IMR-90 (cell line): Measurements from ENCODE around the gene CORO1C. TPM values are rescaled to one million over a fixed set of nuclear protein-coding genes. Genes with fewer than 3 reads are reported as not detected.
A peak's percentile ranks its signal among the peaks of the same experiment; 100 is the strongest.

ENCODE experiments used
- ATAC-seq: fragments of 200-7000 bp; cut with Tn5 transposase; 2 replicates; pipeline ENCODE4 v1.9.1; 2020; ENCODE audit warnings: low read depth, mild to moderate bottlenecking, moderate library complexity
- BruUV-seq: library from RNA; stranded (reverse); fragments of 400-500 nt; replicated peaks from 2 replicates; lab custom pipeline; 2021; lab: Mats Ljungman, UMichigan
- CTCF ChIA-PET: fragments of 300-600 bp; formaldehyde crosslinking; extraction: SDS; loops from one replicate; lab custom pipeline; 2021; ENCODE audit warnings: antibody characterized with exemption; lab: Yijun Ruan, JAX
- POLR2A ChIA-PET: fragments of 300-600 bp; sonication (Branson Sonifier 250); formaldehyde crosslinking; loops from one replicate; lab custom pipeline; 2022; ENCODE audit warnings: antibody characterized with exemption; ENCODE audit not compliant: unreplicated experiment; lab: Charles Lee
- DNase-seq: peaks from one replicate; pipeline ENCODE4 v3.0.0; 2013
- H2AFZ ChIP-seq: replicated peaks from 2 replicates; pipeline ENCODE3; 2013; ENCODE audit warnings: low read length, mild to moderate bottlenecking; ENCODE audit not compliant: poor library complexity
- H2AK5ac ChIP-seq: 2 replicates; pipeline ENCODE4 v1.6.1; 2013; ENCODE audit warnings: low read depth, low read length, inconsistent platforms
- H2AK9ac ChIP-seq: replicated peaks from 2 replicates; pipeline ENCODE3; 2013; ENCODE audit warnings: mild to moderate bottlenecking, low read depth, low read length, moderate library complexity; ENCODE audit not compliant: poor library complexity
- H2BK120ac ChIP-seq: 2 replicates; pipeline ENCODE4 v1.6.1; 2013; ENCODE audit warnings: low read depth, low read length, inconsistent platforms
- H2BK15ac ChIP-seq: 3 replicates; pipeline ENCODE4 v1.6.1; 2013; ENCODE audit warnings: low read depth, low read length, inconsistent platforms
- H2BK20ac ChIP-seq: 2 replicates; pipeline ENCODE4 v1.6.1; 2013; ENCODE audit warnings: low read depth, mild to moderate bottlenecking, inconsistent platforms, low read length, moderate library complexity
- H2BK5ac ChIP-seq: 2 replicates; pipeline ENCODE4 v1.6.1; 2013; ENCODE audit warnings: mild to moderate bottlenecking, low read depth, low read length, inconsistent platforms; ENCODE audit not compliant: poor library complexity, severe bottlenecking
- H3K14ac ChIP-seq: replicated peaks from 2 replicates; pipeline ENCODE4 v1.6.1; 2013; ENCODE audit warnings: low read depth, low read length, inconsistent platforms
- H3K18ac ChIP-seq: 2 replicates; pipeline ENCODE4 v1.6.1; 2013; ENCODE audit warnings: low read depth, low read length, control low read depth
- H3K23ac ChIP-seq: 2 replicates; pipeline ENCODE4 v1.6.1; 2013; ENCODE audit warnings: low read depth, low read length, inconsistent platforms
- H3K27ac ChIP-seq: 2 replicates; pipeline ENCODE4 v1.5.1; 2013; ENCODE audit warnings: mild to moderate bottlenecking, control low read depth, low read length; ENCODE audit not compliant: insufficient read depth
- H3K27me3 ChIP-seq: 2 replicates; pipeline ENCODE4 v1.6.1; 2013; ENCODE audit warnings: low read length; ENCODE audit not compliant: control insufficient read depth, insufficient read depth
- H3K36me3 ChIP-seq: 2 replicates; pipeline ENCODE4 v1.6.1; 2013; ENCODE audit warnings: low read length, mixed read lengths; ENCODE audit not compliant: control insufficient read depth, insufficient read depth
- H3K4ac ChIP-seq: 2 replicates; pipeline ENCODE4 v1.6.1; 2013; ENCODE audit warnings: low read depth, low read length, inconsistent platforms
- H3K4me1 ChIP-seq: 2 replicates; pipeline ENCODE4 v1.6.1; 2013; ENCODE audit warnings: low read length, mixed read lengths; ENCODE audit not compliant: control insufficient read depth, insufficient read depth
- H3K4me2 ChIP-seq: 2 replicates; pipeline ENCODE4 v1.6.1; 2013; ENCODE audit warnings: low read depth, mild to moderate bottlenecking, control low read depth, low read length, moderate library complexity
- H3K4me3 ChIP-seq: 2 replicates; pipeline ENCODE4 v1.5.1; 2013; ENCODE audit warnings: low read depth, mild to moderate bottlenecking, control low read depth, low read length, moderate library complexity; ENCODE audit not compliant: insufficient read depth
- H3K56ac ChIP-seq: 2 replicates; pipeline ENCODE4 v1.6.1; 2013; ENCODE audit warnings: low read length, inconsistent platforms; ENCODE audit not compliant: insufficient read depth; ENCODE audit errors: extremely low read depth
- H3K79me1 ChIP-seq, 2 experiments: 2 replicates each; pipeline ENCODE4 v1.6.1; 2013; ENCODE audit warnings: low read length in 2 of 2, inconsistent platforms in 1 of 2, low read depth in 1 of 2
- H3K9ac ChIP-seq: 2 replicates; pipeline ENCODE4 v1.6.1; 2013; ENCODE audit warnings: low read depth, low read length, control low read depth
- H3K9me1 ChIP-seq: 2 replicates; pipeline ENCODE4 v1.6.1; 2013; ENCODE audit warnings: low read length, inconsistent platforms; ENCODE audit not compliant: insufficient read depth
- H3K9me3 ChIP-seq: 2 replicates; pipeline ENCODE4 v1.6.1; 2013; ENCODE audit warnings: low read length; ENCODE audit not compliant: control insufficient read depth, insufficient read depth
- H4K20me1 ChIP-seq: 2 replicates; pipeline ENCODE4 v1.6.1; 2013; ENCODE audit warnings: low read length, inconsistent platforms; ENCODE audit not compliant: insufficient read depth
- H4K5ac ChIP-seq: 2 replicates; pipeline ENCODE4 v1.6.1; 2013; ENCODE audit warnings: mild to moderate bottlenecking, low read depth, low read length, control low read depth
- H4K8ac ChIP-seq, 2 experiments: 2 replicates each; pipeline ENCODE4 v1.6.1; 2013; ENCODE audit warnings: low read depth in 2 of 2, low read length in 2 of 2, control low read depth in 1 of 2, inconsistent platforms in 1 of 2
- H4K91ac ChIP-seq: 2 replicates; pipeline ENCODE4 v1.6.1; 2013; ENCODE audit warnings: low read depth, low read length, inconsistent platforms; ENCODE audit not compliant: insufficient read depth
- BHLHE40 ChIP-seq: fragments of 150-350 bp; IDR thresholded peaks from 2 replicates; pipeline ENCODE4 v1.6.1; 2016; ENCODE audit warnings: mild to moderate bottlenecking, low read depth, low read length
- CEBPB ChIP-seq: IDR thresholded peaks from 2 replicates; pipeline ENCODE4 v1.6.1; 2012; ENCODE audit warnings: low read depth, low read length, improper control_type of control experiment
- CHD1 ChIP-seq: IDR thresholded peaks from 2 replicates; pipeline ENCODE4 v1.6.1; 2012; ENCODE audit warnings: low read depth, low read length, improper control_type of control experiment
- ELK1 ChIP-seq: fragments of 150-350 bp; IDR thresholded peaks from 2 replicates; pipeline ENCODE4 v1.6.1; 2016; ENCODE audit warnings: low read depth, mild to moderate bottlenecking, low read length, moderate library complexity, borderline replicate concordance
- FOS ChIP-seq: fragments of 150-350 bp; IDR thresholded peaks from 2 replicates; pipeline ENCODE4 v1.6.1; 2016; ENCODE audit warnings: low read depth, low read length
- MAFK ChIP-seq: IDR thresholded peaks from 2 replicates; pipeline ENCODE4 v1.6.1; 2012; ENCODE audit warnings: low read depth, low read length, improper control_type of control experiment
- MAZ ChIP-seq: IDR thresholded peaks from 2 replicates; pipeline ENCODE4 v1.6.1; 2012; ENCODE audit warnings: low read depth, mild to moderate bottlenecking, low read length, improper control_type of control experiment, moderate library complexity, borderline replicate concordance
- MXI1 ChIP-seq: IDR thresholded peaks from 2 replicates; pipeline ENCODE4 v1.6.1; 2012; ENCODE audit warnings: low read depth, mild to moderate bottlenecking, low read length, moderate library complexity, borderline replicate concordance
- NFE2L2 ChIP-seq: fragments of 150-350 bp; IDR thresholded peaks from 2 replicates; pipeline ENCODE4 v1.6.1; 2016; ENCODE audit warnings: low read depth, mild to moderate bottlenecking, low read length
- RAD21 ChIP-seq: IDR thresholded peaks from 2 replicates; pipeline ENCODE4 v1.6.1; 2012; ENCODE audit warnings: low read length, improper control_type of control experiment
- RFX5 ChIP-seq: IDR thresholded peaks from 2 replicates; pipeline ENCODE4 v1.8.0; 2012; ENCODE audit warnings: low read depth, mild to moderate bottlenecking, low read length, moderate library complexity
- SMC3 ChIP-seq: fragments of 150-350 bp; IDR thresholded peaks from 2 replicates; pipeline ENCODE4 v1.6.1; 2016; ENCODE audit warnings: low read depth, mild to moderate bottlenecking, antibody characterized with exemption, low read length, moderate library complexity
- WGBS, 2 experiments: methylation state at CpG; one replicate each; pipeline versions ENCODE4 v1.1.5 to v1.1.7; 2013; ENCODE audit warnings: missing lambda C conversion rate in 2 of 2; ENCODE audit not compliant: insufficient read length in 1 of 2; ENCODE audit errors: extremely low coverage in 2 of 2; 5-methylcytosine and 5-hydroxymethylcytosine counted together
- dilution Hi-C: fragments of 300-500 bp; cut with HindIII; formaldehyde crosslinking; loops from one replicate; pipeline ENCODE4 v1.14.3; 2018; ENCODE audit warnings: low sequenced_read_pairs; ENCODE audit not compliant: unreplicated experiment
- in situ Hi-C: fragments of 300-500 bp; cut with MboI; formaldehyde crosslinking; loops from 3 replicates; pipeline ENCODE4 v1.14.3; 2019; ENCODE audit warnings: low sequenced_read_pairs, inconsistent platforms, mixed read lengths
- intact Hi-C: fragments of 100-400 bp; cut with micrococcal nuclease; formaldehyde crosslinking; loops from 2 replicates; pipeline ENCODE4 v1.10.0; 2022
- polyA plus RNA-seq, 3 experiments: library from polyadenylated mRNA; depleted of rRNA; stranded (reverse); fragments of >200 nt; gene quantifications; 2 replicates each; pipeline ENCODE4 v1.2.3, GENCODE V29; 2012; ENCODE audit warnings: low replicate concordance in 1 of 3
- total RNA-seq: library from RNA; depleted of rRNA; stranded (reverse); fragments of >200 nt; gene quantifications from 2 replicates; pipeline ENCODE4 v1.2.3, GENCODE V29; 2012
- TF ChIP-seq, protein P1 (sequence below): fragments of 150-350 bp; IDR thresholded peaks from 2 replicates; pipeline ENCODE4 v1.6.1; 2017; ENCODE audit warnings: mild to moderate bottlenecking, antibody characterized with exemption, low read length, low read depth

CORO1C gene
- total and polyA plus RNA-seq, 2 of the 4 experiments (the other 2 are of a cell fraction) = 675 to 1,100 TPM

- no peak overlapping the region for H3K14ac ChIP-seq
- H3K4me3 ChIP-seq = no peak overlapping the region
- H4K5ac ChIP-seq = no peak overlapping the region; the same call in 1 of the 2 replicates
- CTCF ChIA-PET = interaction anchor here (1.2 kb wide), 1 partner anchor 19 kb away, joined by 6 read pairs; no protein-coding TSS in a partner anchor
- peaks cover 7% of the 10 kb centered on the region; the same call in 1 of the 2 replicates for H3K9me1 ChIP-seq
- ATAC-seq (no peak), DNase-seq (no peak)
- no peak overlapping the region for H2BK15ac ChIP-seq
- H3K4me2 ChIP-seq = no peak overlapping the region; the same call in 1 of the 2 replicates
- peaks cover 3% of the 10 kb centered on the region; the same call in 1 of the 2 replicates for H3K4me1 ChIP-seq
- no peak overlapping the region for H3K56ac ChIP-seq
- H3K27ac ChIP-seq = peak overlapping the region; percentile 19; the same call in 1 of the 2 replicates
- H3K9ac ChIP-seq = no peak overlapping the region
- H3K36me3 ChIP-seq = peaks cover 2% of the 10 kb centered on the region; the same call in 1 of the 2 replicates
- H2AK5ac ChIP-seq = peak overlapping the region; percentile 17; the same call in 1 of the 2 replicates
- peak overlapping the region; percentile 87 for H2AFZ ChIP-seq
- in situ Hi-C loops = no loop called here
- H3K4ac ChIP-seq = peak overlapping the region; percentile 30
- no TSS peak for BruUV-seq
- no peak overlapping the region for H4K91ac ChIP-seq
- H3K9me3 ChIP-seq = no peaks in the 10 kb centered on the region
- WGBS, 2 experiments = 96% methylated on average over 7 of the region's 11 CpGs; no CpG with 5 or more reads in 1 of the 2 experiments
- intact Hi-C loops = no loop called here
- POLR2A ChIA-PET = interaction anchor here (0.5 kb wide), 1 partner anchor 234 kb away, joined by 3 read pairs; no protein-coding TSS in a partner anchor
- H2AK9ac ChIP-seq = no peak overlapping the region
- peak overlapping the region; percentile 77; the same call in 1 of the 2 replicates for H2BK120ac ChIP-seq
- dilution Hi-C loops = no loop called here
- no peaks in the 10 kb centered on the region for H4K20me1 ChIP-seq
- peak overlapping the region in 1 of 2 experiments; percentile 31; a peak in 1 of 4 replicates for H4K8ac ChIP-seq
- 0 out of 2 replicates have a peak overlapping the region, but pooled peaks have one; percentile 60 for H3K23ac ChIP-seq
- H2BK5ac ChIP-seq = no peak overlapping the region
- peaks cover 0 to 7% of the 10 kb centered on the region in 2 experiments; a peak in 2 of 4 replicates for H3K79me1 ChIP-seq
- H3K18ac ChIP-seq = peak overlapping the region; percentile 4; the same call in 1 of the 2 replicates
- peak overlapping the region; percentile 72; the same call in 1 of the 2 replicates for H2BK20ac ChIP-seq
- no peaks in the 10 kb centered on the region for H3K27me3 ChIP-seq
- TF ChIP-seq BHLHE40 (no peak), NFE2L2 (no peak), RFX5 (no peak), MAFK (no peak), MAZ (no peak), MXI1 (no peak), CHD1 (no peak), CEBPB (no peak), FOS (no peak), ELK1 (no peak), SMC3 (no peak), RAD21 (no peak)
- TF ChIP-seq, protein P1, sequence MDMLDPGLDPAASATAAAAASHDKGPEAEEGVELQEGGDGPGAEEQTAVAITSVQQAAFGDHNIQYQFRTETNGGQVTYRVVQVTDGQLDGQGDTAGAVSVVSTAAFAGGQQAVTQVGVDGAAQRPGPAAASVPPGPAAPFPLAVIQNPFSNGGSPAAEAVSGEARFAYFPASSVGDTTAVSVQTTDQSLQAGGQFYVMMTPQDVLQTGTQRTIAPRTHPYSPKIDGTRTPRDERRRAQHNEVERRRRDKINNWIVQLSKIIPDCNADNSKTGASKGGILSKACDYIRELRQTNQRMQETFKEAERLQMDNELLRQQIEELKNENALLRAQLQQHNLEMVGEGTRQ = no peak
Measured at GRCh38 chr12:108598553-108599250, 132.6 kb downstream of the CORO1C start.
